Superior temporal gyrus (tissue), 1 donor: ENCODE measurements around the gene FAM169A.
"Not testable (repeated sequence)": the region's sequence is repeated elsewhere in the genome, so short reads cannot be mapped to it uniquely, and the experiment has no call there.

Experiments
- DNase-seq: peaks from one replicate; pipeline ENCODE4 v3.0.0-alpha.2; 2016; ENCODE audit errors: extremely low spot score

Gene FAM169A, protein sequence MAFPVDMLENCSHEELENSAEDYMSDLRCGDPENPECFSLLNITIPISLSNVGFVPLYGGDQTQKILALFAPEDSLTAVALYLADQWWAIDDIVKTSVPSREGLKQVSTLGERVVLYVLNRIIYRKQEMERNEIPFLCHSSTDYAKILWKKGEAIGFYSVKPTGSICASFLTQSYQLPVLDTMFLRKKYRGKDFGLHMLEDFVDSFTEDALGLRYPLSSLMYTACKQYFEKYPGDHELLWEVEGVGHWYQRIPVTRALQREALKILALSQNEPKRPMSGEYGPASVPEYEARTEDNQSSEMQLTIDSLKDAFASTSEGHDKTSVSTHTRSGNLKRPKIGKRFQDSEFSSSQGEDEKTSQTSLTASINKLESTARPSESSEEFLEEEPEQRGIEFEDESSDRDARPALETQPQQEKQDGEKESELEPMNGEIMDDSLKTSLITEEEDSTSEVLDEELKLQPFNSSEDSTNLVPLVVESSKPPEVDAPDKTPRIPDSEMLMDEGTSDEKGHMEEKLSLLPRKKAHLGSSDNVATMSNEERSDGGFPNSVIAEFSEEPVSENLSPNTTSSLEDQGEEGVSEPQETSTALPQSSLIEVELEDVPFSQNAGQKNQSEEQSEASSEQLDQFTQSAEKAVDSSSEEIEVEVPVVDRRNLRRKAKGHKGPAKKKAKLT

GRCh38 chr5:74865804-74866595 is at the start of gene FAM169A:
FAM169A (minus strand) TSS chr5:74866387; CDS start chr5:74841676, 24,711 bp downstream.
- no peak for DNase-seq

DNA sequence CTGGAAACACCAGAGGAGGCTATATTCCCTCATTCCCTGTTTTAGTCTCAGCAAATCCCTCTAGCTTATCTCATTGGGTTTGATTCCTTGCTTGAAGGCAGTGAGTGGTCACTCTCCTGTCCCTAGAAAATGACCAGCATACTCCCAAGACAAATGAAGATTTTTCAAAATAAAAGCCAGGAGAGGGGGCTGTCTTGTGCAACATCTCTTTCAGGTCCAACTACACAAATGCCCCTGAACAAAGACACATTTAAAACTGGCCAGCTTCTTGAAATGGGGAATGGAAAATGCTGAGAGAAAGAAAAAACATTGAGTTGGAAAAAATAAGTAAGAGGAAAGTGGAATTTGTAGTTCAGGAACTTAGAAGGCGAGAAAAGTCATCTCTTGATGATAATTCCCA is 49.3 kb upstream of the FAM169A start:
- no peak for DNase-seq

GRCh38 chr5:74911421-74911820 is 45.2 kb upstream of the FAM169A start:
- DNase-seq: not testable (repeated sequence)

DNA sequence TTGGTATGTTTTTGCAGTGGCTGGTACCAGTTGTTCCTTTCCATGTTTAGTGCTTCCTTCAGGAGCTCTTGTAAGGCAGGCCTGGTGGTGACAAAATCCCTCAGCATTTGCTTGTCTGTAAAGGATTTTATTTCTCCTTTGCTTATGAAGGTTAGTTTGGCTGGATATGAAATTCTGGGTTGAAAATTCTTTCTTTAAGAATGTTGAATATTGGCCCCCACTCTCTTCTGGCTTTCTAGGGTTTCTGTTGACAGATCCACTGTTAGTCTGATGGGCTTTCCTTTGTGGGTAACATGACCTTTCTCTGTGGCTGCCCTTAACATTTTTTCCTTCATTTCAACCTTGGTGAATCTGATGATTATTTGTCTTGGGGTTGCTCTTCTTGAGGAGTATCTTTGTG is 43.7 kb upstream of the FAM169A start:
- not testable (repeated sequence) for DNase-seq

DNA sequence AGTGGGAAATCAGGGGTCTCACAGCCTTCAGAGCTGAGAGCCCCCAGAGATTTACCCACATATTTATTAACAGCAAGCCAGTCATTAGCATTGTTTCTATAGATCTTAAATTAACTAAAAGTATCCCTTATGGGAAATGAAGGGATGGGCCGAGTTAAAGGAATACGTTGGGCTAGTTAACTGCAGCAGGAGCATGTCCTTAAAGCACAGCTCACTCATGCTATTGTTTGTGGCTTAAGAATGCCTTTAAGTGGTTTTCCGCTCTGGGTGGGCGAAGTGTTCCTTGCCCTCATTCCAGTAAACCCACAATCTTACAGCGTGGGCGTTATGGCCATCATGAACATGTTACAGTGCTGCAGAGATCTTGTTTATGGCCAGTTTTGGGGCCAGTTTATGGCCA is 42.0 kb upstream of the FAM169A start:
- DNase-seq: not testable (repeated sequence)

DNA sequence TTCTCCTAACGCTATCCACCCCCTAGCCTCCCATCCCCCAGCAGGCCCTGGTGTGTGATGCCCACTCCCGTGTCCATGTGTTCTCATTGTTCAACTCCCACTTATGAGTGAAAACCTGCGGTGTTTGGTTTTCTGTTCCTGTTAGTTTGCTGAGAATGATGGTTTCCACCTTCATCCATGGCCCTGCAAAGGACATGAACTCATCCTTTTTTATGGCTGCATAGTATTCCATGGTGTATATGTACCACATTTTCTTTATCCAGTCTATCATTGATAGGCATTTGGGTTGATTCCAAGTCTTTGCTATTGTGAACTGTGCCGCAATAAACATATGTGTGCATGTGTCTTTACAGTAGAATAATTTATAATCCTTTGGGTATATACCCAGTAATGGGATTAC is 38.5 kb upstream of the FAM169A start:
- not testable (repeated sequence) for DNase-seq

GRCh38 chr5:74903165-74903787 is 37.1 kb upstream of the FAM169A start:
- peak; percentile 19 for DNase-seq

GRCh38 chr5:74897049-74897448 is 30.9 kb upstream of the FAM169A start:
- DNase-seq: peak; percentile 9

- DNase-seq: peak; percentile 91
Observed at GRCh38 chr5:74895906-74896305, 29.7 kb upstream of the FAM169A start.

DNA sequence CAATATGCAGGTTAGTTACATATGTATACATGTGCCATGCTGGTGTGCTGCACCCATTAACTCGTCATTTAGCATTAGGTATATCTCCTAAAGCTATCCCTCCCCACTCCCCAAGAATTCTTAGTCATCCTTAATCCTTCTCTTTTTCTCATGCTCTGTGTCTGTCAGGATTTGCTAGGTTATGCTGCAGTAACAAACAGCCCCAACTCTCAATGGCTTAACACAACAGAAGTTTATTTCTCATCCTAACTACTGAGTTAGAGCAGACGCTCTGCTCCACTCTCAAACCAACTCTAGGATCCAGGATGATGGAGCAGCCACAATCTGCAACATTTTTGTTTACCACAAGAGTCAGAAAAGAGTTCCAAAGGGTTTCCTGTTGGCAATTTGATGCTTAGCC is 28.2 kb upstream of the FAM169A start:
- no peak for DNase-seq

DNA sequence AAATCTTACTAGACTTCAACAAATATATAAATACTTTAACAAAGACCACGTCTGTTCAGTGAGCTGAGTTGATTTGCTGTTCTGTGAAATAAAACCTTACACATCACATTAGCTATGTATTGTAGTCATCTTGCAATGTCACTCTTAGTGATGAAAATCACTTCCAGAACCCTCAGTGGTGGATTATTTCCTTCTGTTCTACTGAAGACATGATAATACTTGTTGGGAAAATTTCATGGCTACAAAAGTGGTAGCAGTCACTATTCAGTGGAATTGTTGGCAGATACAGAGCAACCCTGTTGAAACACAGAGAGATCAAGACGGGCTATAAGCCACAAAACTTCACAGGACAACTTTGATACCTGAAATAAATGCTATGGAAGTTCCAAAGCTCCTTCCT is 26.7 kb upstream of the FAM169A start:
- peak; percentile 5 for DNase-seq

GRCh38 chr5:74889523-74890105 is 23.4 kb upstream of the FAM169A start:
- no peak for DNase-seq

DNA sequence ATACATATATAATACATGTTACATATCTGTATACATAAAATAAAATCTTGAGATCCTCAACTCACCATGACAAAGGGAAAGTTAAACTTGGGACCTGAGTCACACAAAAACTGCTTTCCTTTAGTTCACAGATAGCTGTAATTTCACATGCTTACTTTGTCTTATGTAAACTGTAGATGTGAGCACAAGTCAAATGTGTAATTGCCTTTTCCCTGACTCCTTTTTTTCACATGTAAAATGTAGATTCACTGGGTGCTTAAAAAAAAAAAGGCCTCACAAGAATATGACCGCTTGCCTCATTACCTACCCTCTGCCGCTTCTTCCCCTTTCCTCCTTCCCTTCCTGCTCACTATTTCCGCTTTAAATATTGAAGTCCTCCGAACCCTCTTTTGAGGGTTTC is 21.9 kb upstream of the FAM169A start:
- peak; percentile 4 for DNase-seq

GRCh38 chr5:74885170-74885569 is 19.0 kb upstream of the FAM169A start:
- DNase-seq: no peak

- not testable (repeated sequence) for DNase-seq
Observed at GRCh38 chr5:74882379-74883134, 16.4 kb upstream of the FAM169A start.

DNA sequence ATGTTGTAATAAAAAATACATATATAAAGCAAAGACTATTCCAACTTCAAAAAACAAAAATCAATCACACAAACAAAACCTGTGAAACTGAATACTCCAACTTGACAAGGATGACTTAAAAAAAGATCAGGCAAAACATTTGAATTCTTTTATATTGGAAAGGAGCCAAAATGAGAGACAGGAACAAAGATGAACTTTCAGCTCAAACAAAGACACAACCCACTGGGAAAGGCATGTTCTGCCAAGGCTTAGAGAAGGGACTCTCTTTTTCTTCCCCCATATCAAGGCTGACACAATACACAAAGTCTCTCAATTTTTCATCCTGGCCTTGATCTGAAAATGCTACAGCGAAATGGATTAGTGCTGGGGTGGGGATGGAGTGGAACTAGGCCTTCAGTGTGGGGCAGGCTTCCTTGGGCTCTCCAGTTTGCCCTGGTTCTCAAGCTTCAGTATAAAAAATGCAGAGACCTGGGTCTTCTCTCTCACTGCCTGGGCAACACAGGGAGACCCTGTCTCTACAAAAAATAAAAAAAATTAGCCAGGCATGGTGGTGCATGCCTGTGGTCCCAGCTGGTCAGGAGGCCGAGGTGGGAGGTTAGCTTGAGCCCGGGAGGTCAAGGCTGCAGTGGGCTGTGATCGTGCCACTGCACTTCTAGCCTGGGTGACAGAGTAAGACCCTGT is 11.6 kb upstream of the FAM169A start:
- DNase-seq: peak; percentile 80

DNA sequence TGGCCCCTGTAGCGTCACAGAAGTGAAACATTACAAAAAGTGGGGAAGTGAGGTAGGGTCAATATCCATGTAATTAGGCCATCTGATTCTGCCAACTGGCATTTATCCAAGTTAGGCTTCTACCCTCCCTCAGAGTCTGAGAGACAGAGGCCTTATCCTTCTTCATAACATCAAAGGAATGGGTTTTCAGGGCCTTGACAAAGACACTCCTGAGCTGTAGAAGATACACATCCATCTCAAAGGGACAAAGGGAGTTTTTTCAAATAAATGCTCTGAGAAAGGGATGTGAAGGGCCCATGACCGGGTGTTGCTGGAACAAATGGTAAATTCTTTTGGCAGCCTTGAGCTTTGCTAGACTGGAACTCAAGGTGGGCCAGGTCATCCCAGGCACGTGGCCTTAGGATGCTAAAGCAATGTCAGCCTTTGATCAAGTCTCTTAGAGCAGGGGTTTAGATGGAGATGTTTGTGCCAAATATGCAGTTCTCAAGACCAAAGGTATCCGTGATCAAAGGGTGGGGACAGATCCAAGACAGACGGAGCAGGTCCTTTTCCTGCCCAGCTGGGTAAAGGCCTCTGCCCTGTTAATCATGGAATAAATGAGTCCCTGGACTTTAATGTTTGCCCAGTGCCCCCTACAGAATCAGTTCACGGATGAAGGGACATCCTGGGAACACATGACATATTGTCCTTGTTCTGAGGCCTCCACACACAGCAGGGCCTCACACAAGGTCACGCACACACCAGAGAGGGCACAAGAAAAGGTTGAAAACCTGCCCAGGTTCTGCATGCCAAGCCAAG is 10.0 kb upstream of the FAM169A start:
- no peak for DNase-seq

- no peak for DNase-seq
Observed at GRCh38 chr5:74873525-74874249, 7.5 kb upstream of the FAM169A start.
